Erythroblast (primary cell): ENCODE data around the gene TRAPPC2B.

Source experiments
- DNase-seq, 2 experiments: peaks; one replicate each; lab custom pipeline; 2025; lab: John Stamatoyannopoulos, UW
- GATA1 ChIP-seq: IDR thresholded peaks from 2 replicates; pipeline ENCODE4 v1.6.1; 2011; ENCODE audit warnings: low read depth, mild to moderate bottlenecking, control low read depth, low read length, moderate library complexity
- POLR2A ChIP-seq: IDR thresholded peaks from 2 replicates; pipeline ENCODE4 v1.6.1; 2011; ENCODE audit warnings: mild to moderate bottlenecking, low read length

TRAPPC2B gene

GRCh38 chr19:57389730-57390598 is 26.6 kb downstream of the TRAPPC2B start, which contains the start of gene ZNF548:
TSS of gene ZNF548 (plus strand) at chr19:57389854. CDS start at chr19:57390100, 246 bp downstream.
- DNase-seq, result peak; percentile 98 to 100
- TF ChIP-seq GATA1 (no peak), POLR2A (peak; percentile 89)

DNA sequence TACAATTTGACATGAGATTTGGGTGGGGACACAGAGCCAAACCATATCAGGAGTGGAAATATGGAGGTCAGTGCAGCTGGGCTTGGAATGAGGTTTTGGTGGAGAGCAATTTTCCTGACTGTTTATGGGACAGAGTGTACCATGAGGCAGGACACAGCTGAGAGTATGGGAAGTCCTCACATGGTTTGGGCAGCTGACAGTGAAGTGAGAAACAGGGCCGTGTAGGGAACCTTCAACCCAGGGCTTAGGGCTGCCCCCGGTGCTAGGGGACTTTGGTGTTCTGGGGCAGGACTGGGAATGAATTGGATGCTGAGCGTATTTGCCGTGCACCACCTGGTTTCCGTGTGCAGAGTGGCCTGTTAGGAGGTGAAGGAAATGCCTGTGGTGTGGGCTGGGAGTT is 32.4 kb downstream of the TRAPPC2B start:
- TF ChIP-seq GATA1 (no peak), POLR2A (no peak)

DNA sequence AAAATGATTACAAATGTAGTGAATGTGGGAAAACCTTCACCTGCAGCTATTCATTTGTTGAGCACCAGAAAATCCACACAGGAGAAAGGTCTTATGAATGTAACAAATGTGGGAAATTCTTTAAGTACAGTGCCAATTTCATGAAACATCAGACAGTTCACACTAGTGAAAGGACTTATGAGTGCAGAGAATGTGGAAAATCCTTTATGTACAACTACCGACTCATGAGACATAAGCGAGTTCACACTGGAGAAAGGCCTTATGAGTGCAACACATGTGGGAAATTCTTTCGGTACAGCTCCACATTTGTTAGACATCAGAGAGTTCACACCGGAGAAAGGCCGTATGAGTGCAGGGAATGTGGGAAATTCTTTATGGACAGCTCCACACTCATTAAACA is 35.5 kb downstream of the TRAPPC2B start:
- DNase-seq, result peak in 1 of 2 experiments; percentile 21
- TF ChIP-seq POLR2A (no peak), GATA1 (no peak)

More for the DNA sequence above, 32.4 kb downstream of the TRAPPC2B start:
- no peak for DNase-seq

DNA sequence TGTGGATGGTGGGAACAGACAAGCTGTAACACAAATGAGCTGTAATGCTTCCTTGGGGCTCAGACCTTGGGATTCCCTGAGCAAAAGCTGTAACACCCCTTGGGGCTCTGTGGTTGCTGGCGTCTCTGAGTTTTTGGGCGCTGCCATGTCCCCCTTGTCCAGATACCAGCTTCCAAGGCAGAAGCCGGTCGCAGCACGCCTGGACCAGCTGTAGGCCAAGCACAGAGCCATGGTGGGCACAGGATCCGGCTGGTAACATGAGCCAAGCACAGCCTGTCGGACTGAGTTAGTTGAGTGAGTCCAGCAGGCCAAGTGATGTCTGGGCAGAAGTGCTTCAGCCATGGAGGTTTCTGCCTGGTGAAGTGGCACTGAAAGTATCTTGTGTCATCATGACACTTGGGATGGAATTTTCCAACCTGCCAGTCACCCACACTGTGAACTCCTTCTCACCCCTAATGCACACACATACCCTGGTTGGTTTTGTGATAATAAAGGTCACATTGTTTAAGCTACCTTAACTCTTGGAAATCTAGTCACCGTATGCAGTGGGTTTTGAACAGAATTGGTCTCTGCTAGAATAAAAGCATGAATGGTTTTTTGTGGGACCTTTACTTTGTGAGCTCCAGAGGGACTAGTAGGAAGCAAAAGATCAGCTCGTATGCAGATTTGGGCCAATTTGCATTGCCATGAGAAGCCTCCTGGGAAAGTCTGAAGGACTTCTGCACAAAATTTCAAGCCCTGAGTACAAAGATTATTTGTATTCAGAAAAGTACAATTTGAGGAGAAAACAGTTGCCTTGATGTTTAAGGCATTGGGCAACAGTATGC is 40.6 kb downstream of the TRAPPC2B start:
- TF ChIP-seq GATA1, result no peak
- no peak for TF ChIP-seq POLR2A
- DNase-seq, result no peak

GRCh38 chr19:57406516-57407123 is 43.3 kb downstream of the TRAPPC2B start:
- TF ChIP-seq GATA1 (no peak), POLR2A (no peak)
- DNase-seq, result peak; percentile 74 to 84

GRCh38 chr19:57410877-57411671 is 47.7 kb downstream of the TRAPPC2B start, which contains the start of gene ZNF17:
TSS of gene ZNF17 (plus strand) at chr19:57411161. CDS start at chr19:57413616, 2,455 bp downstream.
- DNase-seq, result peak; percentile 94 to 96
- TF ChIP-seq POLR2A (peak; percentile 75), GATA1 (no peak)
